Measurements from ENCODE around the gene HNRNPH2. TPM values are rescaled to one million over a fixed set of nuclear protein-coding genes. Genes with fewer than 3 reads are reported as not detected.

HNRNPH2 gene
- total and polyA plus RNA-seq, 10 of the 15 experiments (the other 5 are each of a cell fraction or from before 2014, with no cell fraction given), result 34.5 to 102 (median 61.4) TPM

GRCh38 chrX:101399825-101400224, 8.2 kb upstream of the HNRNPH2 start:
- in situ Hi-C loops (cut with MboI) (no loop called here), intact Hi-C loops (cut with micrococcal nuclease; ENCODE audit: unreplicated experiment) (no loop called here)
- ChIA-PET SMC1A (ENCODE audit: uncharacterized antibody, unreplicated experiment) (interaction anchor here (0.9 kb wide), 1 partner anchor 15 kb away, joined by 3 read pairs; no protein-coding TSS in a partner anchor), POLR2A (no interaction called here), CTCF (no interaction called here), RAD21 (ENCODE audit: unreplicated experiment) (no interaction called here)
- no peak overlapping the region for H3K27ac ChIP-seq (ENCODE audit: control insufficient read depth, insufficient read depth)
- TF ChIP-seq PAX5 (IDR thresholded peaks at IDR 0.05; ENCODE audit: borderline replicate concordance, low read depth, low read length), result no peak
- TF ChIP-seq NFIC (IDR thresholded peaks at IDR 0.05; ENCODE audit: low read depth, low read length), result no peak
- H3K36me3 ChIP-seq (ENCODE audit: control insufficient read depth in 2 of 2, insufficient read depth in 2 of 2, low read length in 1 of 2), result no peaks in the 10 kb centered on the region
- H3K9me3 ChIP-seq (replicated peaks; ENCODE audit: control insufficient read depth, insufficient read depth, low read length), result no peaks in the 10 kb centered on the region; the same call in 2 of the 3 replicates
- no peaks in the 10 kb centered on the region for H3K4me1 ChIP-seq (ENCODE audit: control insufficient read depth, insufficient read depth, low read length)
- ATAC-seq (no peak), DNase-seq (ENCODE audit: low read depth, low spot score) (no peak), FAIRE-seq (no peak)
- H3K79me2 ChIP-seq (ENCODE audit: control insufficient read depth, insufficient read depth, low read length), result no peaks in the 10 kb centered on the region
- no peak overlapping the region for H2AFZ ChIP-seq (ENCODE audit: control insufficient read depth, low read depth, low read length)
- H3K4me2 ChIP-seq (ENCODE audit: control insufficient read depth, insufficient read depth), result no peak overlapping the region
- 49% methylated on average over 4 of the region's 4 CpGs for WGBS (ENCODE audit: insufficient coverage, insufficient replicate concordance, low lambda C conversion rate, missing lambda C conversion rate)
- BruUV-seq (replicated peaks), result no TSS peak
- no peak overlapping the region for H3K9ac ChIP-seq (ENCODE audit: control insufficient read depth, insufficient read depth, low read length)
- no peaks in the 10 kb centered on the region for H3K27me3 ChIP-seq (replicated peaks in 1 of 2; ENCODE audit: control insufficient read depth in 2 of 2, insufficient read depth in 2 of 2, low read length in 1 of 2)
- no peak overlapping the region for H3K4me3 ChIP-seq
- no peaks in the 10 kb centered on the region for H4K20me1 ChIP-seq (ENCODE audit: control insufficient read depth, insufficient read depth)

DNA sequence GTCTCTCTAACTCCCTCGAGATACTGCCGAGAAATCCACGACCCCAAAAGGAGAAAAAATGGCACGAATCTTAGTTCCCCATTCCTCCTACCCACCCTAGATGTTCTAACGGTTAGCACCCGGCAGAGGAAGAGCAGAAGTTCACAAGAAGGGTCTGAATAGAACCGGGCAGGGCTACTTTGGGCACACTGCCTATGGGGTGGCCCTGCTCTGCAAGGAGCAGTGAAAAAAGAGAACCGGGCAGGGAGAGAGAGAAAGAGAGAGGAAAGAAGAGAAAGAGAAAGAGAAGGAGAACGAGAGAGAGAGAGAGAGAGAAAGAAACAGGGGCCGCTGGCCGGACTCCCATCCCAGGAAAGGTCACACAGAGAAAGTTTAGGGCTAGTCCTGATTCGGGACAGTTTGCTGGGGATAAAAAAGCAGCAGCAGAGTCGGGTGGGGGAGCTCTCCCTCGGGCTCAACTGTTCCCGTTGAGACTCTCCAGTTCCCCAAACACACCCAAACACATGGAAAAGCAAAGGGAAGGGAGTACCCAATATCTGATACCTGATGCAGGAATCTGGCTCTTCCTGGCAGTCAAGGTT, 765 bp upstream of the HNRNPH2 start:
- H2AFZ ChIP-seq (ENCODE audit: control insufficient read depth, low read depth, low read length), result peak overlapping the region; percentile 80
- FAIRE-seq, result no peak
- ATAC-seq, result peak; percentile 42
- no peak for DNase-seq (ENCODE audit: low read depth, low spot score)
- H3K27me3 ChIP-seq (replicated peaks in 1 of 2; ENCODE audit: control insufficient read depth in 2 of 2, insufficient read depth in 2 of 2, low read length in 1 of 2), result no peaks in the 10 kb centered on the region
- no peak overlapping the region; the same call in 1 of the 2 replicates for H3K4me2 ChIP-seq (ENCODE audit: control insufficient read depth, insufficient read depth)
- WGBS (ENCODE audit: insufficient coverage, insufficient replicate concordance, low lambda C conversion rate, missing lambda C conversion rate), result 19% methylated on average over 15 of the region's 15 CpGs
- no peaks in the 10 kb centered on the region for H4K20me1 ChIP-seq (ENCODE audit: control insufficient read depth, insufficient read depth)
- TF ChIP-seq NR2C1 (IDR thresholded peaks at IDR 0.05), result 0 out of 2 replicates have a peak, but pooled peaks have one; percentile 9
- TF ChIP-seq KLF5 (IDR thresholded peaks at IDR 0.05; ENCODE audit: partially characterized antibody), result no peak
- TF ChIP-seq LARP7 (IDR thresholded peaks at IDR 0.05), result 0 out of 2 replicates have a peak, but pooled peaks have one; percentile 29
- intact Hi-C loops (cut with micrococcal nuclease; ENCODE audit: unreplicated experiment) (no loop called here), in situ Hi-C loops (cut with MboI) (no loop called here)
- BruUV-seq (replicated peaks), result TSS peak; percentile 86
- no peaks in the 10 kb centered on the region; the same call in 2 of the 3 replicates for H3K9me3 ChIP-seq (replicated peaks; ENCODE audit: control insufficient read depth, insufficient read depth, low read length)
- ChIA-PET CTCF (no interaction called here), SMC1A (ENCODE audit: uncharacterized antibody, unreplicated experiment) (interaction anchor here (0.8 to 1.2 kb wide), 2 partner anchors 11 to 12 kb away, joined by 3 to 4 read pairs; no protein-coding TSS in a partner anchor), RAD21 (ENCODE audit: unreplicated experiment) (no interaction called here), POLR2A (interaction anchor here (0.6 to 1.5 kb wide), 3 partner anchors 13 to 23 kb away, joined by 3 to 6 read pairs (median 5); partner anchors contain the start of gene RPL36A)
- peak overlapping the region; percentile 69 for H3K9ac ChIP-seq (ENCODE audit: control insufficient read depth, insufficient read depth, low read length)
- peak overlapping the region; percentile 58 for H3K4me3 ChIP-seq
- H3K27ac ChIP-seq (ENCODE audit: control insufficient read depth, insufficient read depth), result peak overlapping the region; percentile 92
- peaks cover 8% of the 10 kb centered on the region for H3K4me1 ChIP-seq (ENCODE audit: control insufficient read depth, insufficient read depth, low read length)
- peaks cover 0 to 4% of the 10 kb centered on the region in 2 experiments; a peak in 1 of 4 replicates for H3K36me3 ChIP-seq (ENCODE audit: control insufficient read depth in 2 of 2, insufficient read depth in 2 of 2, low read length in 1 of 2)
- peaks cover 53% of the 10 kb centered on the region for H3K79me2 ChIP-seq (ENCODE audit: control insufficient read depth, insufficient read depth, low read length)
